GM12891 (cell line): ENCODE results near the gene ZNF264.

Source experiments
- DNase-seq: peaks from one replicate; pipeline ENCODE4 v3.0.0; 2011; ENCODE audit warnings: low spot score; ENCODE audit not compliant: insufficient read length
- FAIRE-seq: peaks from 2 replicates; lab custom pipeline; 2011; peaks lifted over from hg19 to GRCh38; lab: Jason Lieb, UNC
- PAX5 ChIP-seq: IDR thresholded peaks from 2 replicates; pipeline ENCODE4 v1.6.1; 2011; ENCODE audit warnings: low read length, moderate library complexity, mild to moderate bottlenecking; ENCODE audit not compliant: insufficient read depth, severe bottlenecking
- POLR2A ChIP-seq: IDR thresholded peaks from 2 replicates; pipeline ENCODE4 v1.6.1; 2011; ENCODE audit warnings: low read depth, low read length, control low read depth
- POLR2AphosphoS5 ChIP-seq: IDR thresholded peaks from 2 replicates; pipeline ENCODE4 v1.6.1; 2011; ENCODE audit warnings: low read depth, low read length, control low read depth
- POU2F2 ChIP-seq: IDR thresholded peaks from 2 replicates; pipeline ENCODE4 v1.6.1; 2011; ENCODE audit warnings: low read depth, mild to moderate bottlenecking, control low read depth, low read length, moderate library complexity
- SPI1 ChIP-seq: IDR thresholded peaks from 2 replicates; pipeline ENCODE4 v1.6.1; 2011; ENCODE audit warnings: low read depth, low read length, control low read depth
- TAF1 ChIP-seq: IDR thresholded peaks from 2 replicates; pipeline ENCODE4 v1.6.1; 2011; ENCODE audit warnings: low read depth, low read length, control low read depth

The ZNF264 gene

DNA sequence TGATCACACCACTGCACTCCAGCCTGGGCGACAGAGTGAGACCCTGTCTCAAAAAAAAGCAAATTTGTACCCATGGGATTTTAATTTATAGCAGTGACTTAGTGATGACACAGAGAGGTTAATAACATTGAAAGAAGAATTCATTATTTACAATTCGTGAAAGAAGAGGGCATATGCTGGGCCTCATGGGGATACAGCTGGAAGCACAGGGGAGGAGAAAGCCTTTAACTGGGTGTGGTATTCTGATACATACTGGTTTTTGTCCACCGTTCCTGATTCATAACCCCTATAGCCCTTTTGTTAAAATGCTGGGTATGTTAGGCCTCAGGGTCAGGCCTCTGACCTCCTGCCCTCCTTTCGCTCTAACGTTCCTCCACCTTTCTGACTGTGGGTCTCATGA, 10.9 kb downstream of the ZNF264 start:
- DNase-seq, result no peak

DNA sequence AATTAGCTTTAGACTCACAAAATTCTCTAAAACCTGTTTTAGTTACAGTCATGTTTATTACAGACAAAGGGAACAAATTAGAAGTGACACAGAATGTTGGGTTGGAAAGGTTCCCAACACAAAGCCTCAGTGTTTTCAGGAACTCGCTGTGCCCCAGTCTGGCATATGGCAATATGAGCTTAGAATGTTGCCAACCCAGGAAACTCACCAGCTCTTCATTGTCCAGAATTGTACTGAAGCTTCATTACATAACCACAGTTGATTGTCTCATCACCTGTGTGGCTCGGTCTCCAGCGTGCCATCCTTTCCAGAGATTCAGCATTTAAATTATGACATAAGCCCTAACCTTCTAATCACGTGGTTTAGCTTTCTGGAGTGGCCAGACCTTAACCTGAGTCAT, 19.1 kb downstream of the ZNF264 start:
- DNase-seq, result no peak
- FAIRE-seq, result no peak
- TF ChIP-seq SPI1 (no peak), POLR2A (no peak), POU2F2 (no peak), TAF1 (no peak), POLR2AphosphoS5 (no peak), PAX5 (no peak)

More for the DNA sequence above, 10.9 kb downstream of the ZNF264 start:
- TF ChIP-seq POLR2A (no peak), POLR2AphosphoS5 (no peak), TAF1 (no peak), POU2F2 (no peak), SPI1 (no peak), PAX5 (no peak)
- FAIRE-seq, result no peak

DNA sequence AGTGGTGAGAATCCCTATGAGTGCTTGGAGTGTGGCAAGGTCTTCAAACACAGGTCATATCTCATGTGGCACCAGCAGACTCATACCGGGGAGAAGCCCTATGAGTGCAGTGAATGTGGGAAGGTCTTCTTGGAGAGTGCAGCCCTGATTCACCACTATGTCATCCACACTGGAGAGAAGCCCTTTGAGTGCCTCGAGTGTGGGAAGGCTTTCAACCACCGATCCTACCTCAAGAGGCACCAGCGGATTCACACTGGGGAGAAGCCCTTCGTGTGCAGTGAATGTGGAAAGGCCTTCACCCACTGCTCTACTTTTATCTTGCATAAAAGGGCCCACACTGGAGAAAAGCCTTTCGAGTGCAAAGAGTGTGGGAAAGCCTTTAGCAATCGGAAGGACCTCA, 20.8 kb downstream of the ZNF264 start:
- FAIRE-seq (no peak), DNase-seq (no peak)
- TF ChIP-seq POLR2A (no peak), TAF1 (no peak), POLR2AphosphoS5 (no peak), PAX5 (no peak), POU2F2 (no peak), SPI1 (no peak)

DNA sequence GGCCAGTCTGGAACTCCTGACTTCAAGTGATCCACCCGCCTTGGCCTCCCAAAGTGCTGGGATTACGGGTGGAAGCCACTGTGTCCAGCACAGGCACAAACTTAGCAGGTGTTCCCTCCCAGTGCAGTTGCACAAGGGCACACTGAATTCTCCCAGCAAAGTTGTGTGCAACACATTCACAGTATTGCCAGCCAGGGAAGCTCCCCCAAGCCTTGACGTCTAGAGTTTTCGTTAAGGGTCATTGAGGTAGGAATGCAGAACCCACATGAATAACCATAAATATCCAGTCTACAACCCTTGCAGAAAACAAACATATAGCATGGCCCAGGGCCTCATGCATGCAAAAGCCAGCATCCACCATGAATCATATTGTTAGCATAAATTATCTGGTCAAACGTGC, 36.2 kb downstream of the ZNF264 start:
- DNase-seq (no peak), FAIRE-seq (no peak)
- no peak for TF ChIP-seq POLR2A
- TF ChIP-seq SPI1, result no peak
- no peak for TF ChIP-seq PAX5
- no peak for TF ChIP-seq POLR2AphosphoS5
- TF ChIP-seq POU2F2, result no peak
- no peak for TF ChIP-seq TAF1

DNA sequence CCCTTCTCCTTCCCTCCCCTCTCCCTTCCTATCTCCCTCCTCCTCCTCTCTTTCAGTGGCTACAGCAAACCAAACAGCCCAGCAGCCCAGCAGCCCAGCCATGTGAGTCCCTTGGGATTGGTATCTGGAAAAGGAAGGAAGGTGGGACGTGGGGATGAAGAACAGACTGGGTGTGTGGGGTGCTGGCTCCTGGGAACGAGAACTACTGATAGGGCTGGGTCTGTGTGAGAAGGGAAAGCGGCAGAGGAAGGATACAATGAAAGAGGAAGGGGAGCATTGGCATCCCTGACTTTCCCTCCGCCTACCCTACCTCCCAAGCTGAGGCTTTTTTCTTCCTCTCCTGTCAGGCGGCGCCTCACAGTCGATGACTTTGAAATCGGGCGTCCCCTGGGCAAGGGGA, 40.4 kb downstream of the ZNF264 start:
- DNase-seq (no peak), FAIRE-seq (no peak)
- TF ChIP-seq POLR2A (no peak), POLR2AphosphoS5 (no peak), PAX5 (no peak), TAF1 (no peak), POU2F2 (no peak), SPI1 (no peak)

DNA sequence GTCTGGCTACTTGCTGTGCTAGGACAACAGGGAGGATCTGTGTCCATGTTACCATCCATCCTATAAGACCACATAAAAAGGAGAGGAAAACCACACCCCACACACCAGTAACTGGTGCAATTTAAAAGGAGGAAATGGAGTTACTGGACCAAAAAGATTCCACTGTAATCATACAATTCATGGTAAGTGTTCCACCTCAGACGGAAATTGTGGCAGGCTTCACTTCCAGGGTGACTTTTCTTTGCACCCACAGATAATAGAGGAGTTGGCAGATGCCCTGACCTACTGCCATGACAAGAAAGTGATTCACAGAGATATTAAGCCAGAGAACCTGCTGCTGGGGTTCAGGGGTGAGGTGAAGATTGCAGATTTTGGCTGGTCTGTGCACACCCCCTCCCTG, 41.9 kb downstream of the ZNF264 start:
- TF ChIP-seq TAF1, result no peak
- no peak for TF ChIP-seq PAX5
- TF ChIP-seq POLR2A, result no peak
- no peak for TF ChIP-seq SPI1
- TF ChIP-seq POLR2AphosphoS5, result no peak
- no peak for TF ChIP-seq POU2F2
- no peak for FAIRE-seq

DNA sequence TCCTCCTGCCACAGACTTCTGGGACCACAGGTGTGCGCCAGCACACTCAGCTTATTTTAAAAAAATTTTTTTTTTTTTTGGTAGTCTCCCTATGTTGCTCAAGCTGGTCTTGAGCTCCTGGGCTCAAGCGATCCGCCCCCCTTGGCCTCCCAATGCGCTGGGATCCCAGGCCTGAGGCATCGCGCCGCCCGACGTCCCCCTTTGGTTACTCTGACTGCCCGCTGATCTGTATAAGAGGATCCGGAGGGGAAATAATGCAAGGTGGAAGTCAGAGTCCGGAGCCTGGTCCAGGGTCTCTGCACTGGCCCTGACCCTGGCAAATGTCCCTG, 48.6 kb downstream of the ZNF264 start:
- DNase-seq, result no peak
- FAIRE-seq, result no peak
- no peak for TF ChIP-seq TAF1
- TF ChIP-seq POLR2AphosphoS5, result no peak
- TF ChIP-seq SPI1, result no peak
- no peak for TF ChIP-seq PAX5
- no peak for TF ChIP-seq POU2F2
- no peak for TF ChIP-seq POLR2A

More for the DNA sequence above, 41.9 kb downstream of the ZNF264 start:
- DNase-seq, result no peak

DNA sequence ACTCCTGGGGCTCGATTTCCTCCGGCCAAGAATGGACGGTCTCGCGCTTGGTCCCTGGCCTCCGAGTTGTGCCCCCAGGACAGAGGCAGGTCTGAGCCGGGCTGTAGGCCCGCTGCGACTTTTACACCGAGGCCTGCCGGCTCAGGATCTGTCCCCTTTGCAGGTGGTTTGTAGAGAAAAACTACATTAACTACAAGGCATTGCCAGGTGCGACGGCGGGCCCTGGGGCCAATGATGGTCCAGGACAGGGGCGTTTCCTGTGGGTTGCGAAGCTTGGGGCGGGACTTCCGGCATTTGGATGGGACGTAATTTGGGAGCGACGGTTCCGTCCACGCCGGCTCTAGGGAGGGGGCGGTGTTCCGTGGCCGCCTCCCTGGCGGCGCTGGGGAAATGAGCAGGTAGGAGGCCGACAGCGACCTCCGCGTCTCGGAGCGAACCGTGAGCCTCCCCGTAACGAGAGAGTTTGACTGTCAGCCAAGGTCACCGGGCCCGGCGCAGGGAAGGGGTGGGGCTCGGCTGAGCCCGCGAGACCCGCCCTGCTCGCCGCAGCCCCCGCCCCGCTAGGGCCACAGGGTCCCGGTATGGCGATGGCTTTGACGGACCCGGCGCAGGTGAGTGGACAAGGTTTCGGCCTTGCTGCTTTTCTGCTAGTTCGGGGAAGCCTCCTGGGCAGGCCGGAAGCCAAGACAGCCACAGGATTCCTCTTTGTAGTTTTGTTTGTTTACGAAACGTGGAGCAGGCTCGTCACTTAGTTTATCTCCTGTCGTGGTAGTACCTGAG, 49.2 kb downstream of the ZNF264 start, which contains the start of gene ZNF805:
TSS of gene ZNF805 (plus strand) at position 322 of the 780 bp plus-strand sequence. CDS start at position 582, 260 bp downstream.
- TF ChIP-seq POLR2AphosphoS5 (peak; percentile 64; the same call in 1 of the 2 replicates), PAX5 (no peak), POU2F2 (0 out of 2 replicates have a peak, but pooled peaks have one; percentile 47), TAF1 (peak; percentile 44; the same call in 1 of the 2 replicates), SPI1 (0 out of 2 replicates have a peak, but pooled peaks have one; percentile 20), POLR2A (peak; percentile 75)
- DNase-seq (peak; percentile 94), FAIRE-seq (peak; percentile 98)

DNA sequence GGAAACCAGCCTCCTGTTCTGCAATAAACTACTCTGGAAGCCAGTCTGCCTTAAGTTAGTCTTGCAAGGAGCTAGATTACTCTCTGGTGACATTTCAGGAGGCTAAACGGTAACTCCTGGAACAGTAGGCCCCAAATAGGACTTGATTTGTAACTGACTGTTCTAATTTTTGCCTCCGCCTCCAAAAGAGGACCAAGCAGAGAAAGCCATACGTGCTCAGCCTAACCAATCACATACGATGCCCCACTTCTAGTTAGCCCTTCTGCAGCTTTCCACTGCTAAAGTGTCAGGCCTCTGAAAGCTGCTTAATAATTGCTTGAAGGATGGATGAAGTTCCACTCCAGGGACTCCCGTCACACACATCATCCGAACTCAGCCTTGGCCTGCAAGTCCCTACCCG, 49.9 kb downstream of the ZNF264 start:
- no peak for TF ChIP-seq POU2F2
- no peak for TF ChIP-seq POLR2A
- no peak for TF ChIP-seq PAX5
- TF ChIP-seq TAF1, result no peak
- no peak for TF ChIP-seq POLR2AphosphoS5
- TF ChIP-seq SPI1, result no peak
- no peak for FAIRE-seq
- no peak for DNase-seq
